Neural cell (in vitro differentiated cells): ENCODE measurements around the gene ZNF618.

Source experiments
- CTCF ChIP-seq: fragments of 450-650 bp; IDR thresholded peaks from 2 replicates; pipeline ENCODE4 v1.5.1; 2014; ENCODE audit warnings: antibody characterized with exemption, mild to moderate bottlenecking, moderate library complexity; ENCODE audit not compliant: poor library complexity, severe bottlenecking
- EP300 ChIP-seq: fragments of 450-650 bp; conservative IDR thresholded peaks from 2 replicates; pipeline ENCODE4 v1.6.1; 2014; ENCODE audit warnings: antibody characterized with exemption, mild to moderate bottlenecking, moderate library complexity; ENCODE audit not compliant: poor library complexity, severe bottlenecking
- EZH2 ChIP-seq: fragments of 200-600, 300-800 bp; shearing (Covaris generic), sonication (generic); IDR thresholded peaks from 2 replicates; pipeline ENCODE4 v1.6.1; 2014; ENCODE audit warnings: antibody characterized with exemption, low read length, borderline replicate concordance, mild to moderate bottlenecking; ENCODE audit not compliant: insufficient read depth, poor library complexity, severe bottlenecking
- MXI1 ChIP-seq: fragments of 450-650 bp; conservative IDR thresholded peaks from 2 replicates; pipeline ENCODE4 v1.6.1; 2014; ENCODE audit warnings: antibody characterized with exemption, mild to moderate bottlenecking; ENCODE audit not compliant: poor library complexity, severe bottlenecking
- POLR2AphosphoS5 ChIP-seq: IDR thresholded peaks from 2 replicates; pipeline ENCODE4 v1.6.1; 2012
- RAD21 ChIP-seq: fragments of 450-650 bp; conservative IDR thresholded peaks from 2 replicates; pipeline ENCODE4 v1.6.1; 2014; ENCODE audit warnings: antibody characterized with exemption, mild to moderate bottlenecking, moderate library complexity
- REST ChIP-seq: IDR thresholded peaks from 2 replicates; pipeline ENCODE4 v1.6.1; 2012; ENCODE audit warnings: borderline replicate concordance
- SMC3 ChIP-seq: fragments of 450-650 bp; conservative IDR thresholded peaks from 2 replicates; pipeline ENCODE4 v1.6.1; 2014; ENCODE audit warnings: antibody characterized with exemption, mild to moderate bottlenecking, moderate library complexity; ENCODE audit not compliant: poor library complexity
- TAF1 ChIP-seq: IDR thresholded peaks from 2 replicates; pipeline ENCODE4 v1.6.1; 2012; ENCODE audit warnings: low read depth

GRCh38 chr9:113934167-113934828, 58.2 kb downstream of the ZNF618 start:
- TF ChIP-seq CTCF (no peak), EZH2 (no peak), SMC3 (no peak), POLR2AphosphoS5 (no peak), MXI1 (no peak), REST (no peak), EP300 (no peak), TAF1 (no peak), RAD21 (no peak)
